GM18511 (cell line): ENCODE results near the gene TIAM1.
A peak's percentile ranks its signal among the peaks of the same experiment; 100 is the strongest.

Experiments used
- ATAC-seq: cut with Tn5 transposase; IDR thresholded peaks from one replicate; pipeline ENCODE4 v1.9.1; 2021; ENCODE audit warnings: mild to moderate bottlenecking, moderate library complexity; ENCODE audit not compliant: unreplicated experiment

Gene TIAM1

DNA sequence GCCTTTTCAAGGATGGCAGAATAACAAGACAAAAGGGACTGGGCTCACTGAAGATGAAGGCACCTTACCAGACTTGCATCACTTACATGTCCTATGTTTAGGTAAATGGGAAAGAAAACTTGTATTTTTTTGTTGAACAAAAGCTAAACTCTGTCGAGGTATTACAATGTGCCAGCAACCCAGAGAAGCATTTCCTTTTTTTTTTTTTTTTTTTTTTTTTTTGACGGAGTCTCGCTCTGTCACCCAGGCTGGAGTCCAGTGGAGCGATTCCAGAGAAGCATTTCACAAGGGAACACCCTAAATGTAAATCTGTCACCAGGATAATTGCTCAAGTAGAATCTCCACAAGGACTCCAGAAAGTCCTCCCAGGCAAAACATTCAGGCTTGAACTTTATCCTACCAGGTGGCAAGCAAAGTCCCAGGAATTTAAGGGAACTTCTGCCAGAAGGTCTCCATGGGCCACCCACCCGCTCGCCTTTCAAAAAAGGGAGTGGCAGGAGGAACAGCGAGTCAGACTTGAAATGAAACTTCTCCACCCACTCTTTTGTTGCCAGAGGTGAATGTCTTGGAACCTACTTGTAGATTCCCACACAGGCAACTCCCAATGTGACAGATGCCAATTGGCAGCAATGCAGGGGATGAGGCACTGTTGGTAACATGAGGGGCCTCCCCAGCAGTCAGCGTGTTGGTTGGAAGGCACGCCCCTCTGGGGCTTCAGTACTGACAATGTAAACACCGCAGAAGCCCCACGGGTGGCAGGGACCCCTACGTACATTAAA is 125.0 kb downstream of the TIAM1 start:
- ATAC-seq: no peak

DNA sequence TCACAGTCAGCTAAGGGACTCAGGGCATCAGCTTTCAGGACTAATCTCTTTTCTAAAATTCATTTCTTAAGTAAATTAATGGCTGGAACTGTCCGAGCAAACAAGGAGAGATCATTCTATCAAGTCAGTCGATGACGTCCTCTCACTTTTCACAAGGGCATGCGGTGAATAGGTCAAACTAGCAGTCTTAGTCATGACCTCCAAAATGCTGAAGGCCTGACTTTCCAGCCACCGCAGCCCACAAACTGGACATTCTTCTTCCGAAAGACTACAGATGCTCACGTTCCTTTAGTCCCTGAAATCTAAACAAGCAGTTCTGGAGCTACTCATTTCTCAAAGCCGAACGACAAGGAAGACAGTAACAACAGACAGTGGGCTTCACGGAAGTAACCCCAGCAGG is 127.9 kb downstream of the TIAM1 start:
- ATAC-seq: no peak

DNA sequence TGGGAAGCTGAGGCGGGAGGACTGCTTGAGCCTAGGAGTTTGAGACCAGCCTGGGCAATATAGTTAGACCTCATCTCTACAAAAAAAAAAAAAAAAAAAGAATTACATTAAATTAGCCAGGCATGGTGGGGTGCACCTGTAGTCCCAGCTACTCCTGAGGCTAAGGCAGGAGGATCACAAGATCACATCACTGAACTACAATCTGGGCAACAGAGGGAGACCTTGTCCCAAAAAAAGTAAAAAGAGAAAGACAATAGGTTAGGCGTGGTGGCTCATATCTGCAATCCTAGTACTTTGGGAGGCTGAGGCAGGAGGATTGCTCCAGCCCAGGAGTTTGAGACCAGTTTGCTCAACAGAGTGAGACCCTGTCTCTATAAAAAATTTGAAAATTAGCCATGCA is 130.3 kb downstream of the TIAM1 start:
- ATAC-seq: no peak

DNA sequence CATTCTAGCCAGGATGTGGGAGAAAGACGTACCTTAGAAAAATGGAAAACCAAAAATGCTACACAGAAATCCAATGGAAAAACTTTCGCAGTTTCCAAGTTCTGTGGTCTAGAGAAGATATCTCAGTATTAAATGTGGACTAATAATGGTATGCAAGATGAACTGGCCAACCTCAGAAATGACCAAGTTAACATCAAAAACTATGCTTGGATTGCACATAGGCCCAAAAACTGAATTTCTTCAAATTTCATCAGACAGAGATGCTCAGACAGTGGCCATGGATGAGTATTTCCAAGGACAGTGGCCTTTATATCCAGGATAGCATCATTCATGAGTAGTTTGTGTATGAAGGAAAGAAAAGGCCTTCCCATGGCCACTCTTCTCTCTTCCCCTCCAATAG is 132.2 kb downstream of the TIAM1 start:
- no peak for ATAC-seq

DNA sequence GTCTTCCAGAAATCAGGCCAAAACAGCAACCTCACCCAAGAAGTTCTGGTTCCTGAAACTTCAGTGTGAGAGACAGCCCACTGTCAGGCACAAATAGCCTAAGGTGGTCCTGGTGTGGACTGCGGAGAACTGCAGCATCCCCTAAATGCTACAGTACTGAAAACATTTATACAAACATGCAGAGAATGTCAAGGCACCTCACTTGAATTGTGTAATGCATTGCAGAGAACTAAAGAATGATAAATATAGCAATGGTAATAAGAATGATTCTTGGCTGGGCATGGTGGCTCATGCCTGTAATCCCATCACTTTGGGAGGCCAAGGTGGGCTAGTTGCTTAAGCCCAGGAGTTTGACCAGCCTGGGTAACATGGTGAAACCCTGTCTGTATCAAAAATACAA is 138.6 kb downstream of the TIAM1 start:
- ATAC-seq: no peak

DNA sequence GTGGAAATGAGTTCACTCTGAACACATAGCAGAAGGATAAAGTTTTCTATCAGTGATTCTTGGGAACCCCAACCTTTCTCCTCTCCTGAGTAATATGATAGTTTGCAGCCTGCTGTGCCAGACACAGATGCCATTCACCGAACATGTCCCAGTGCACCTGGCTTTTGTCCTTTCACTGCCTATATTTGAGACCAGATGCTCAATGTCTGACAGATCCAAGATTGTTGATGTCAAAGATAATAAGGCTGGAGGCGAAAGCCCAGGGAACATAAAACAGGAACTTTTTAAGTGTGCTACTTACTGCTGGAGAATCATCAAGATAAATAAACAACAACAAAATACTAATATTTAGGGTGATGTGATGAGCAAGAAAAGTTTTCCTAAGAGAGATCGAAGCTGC is 139.3 kb downstream of the TIAM1 start:
- ATAC-seq: no peak

DNA sequence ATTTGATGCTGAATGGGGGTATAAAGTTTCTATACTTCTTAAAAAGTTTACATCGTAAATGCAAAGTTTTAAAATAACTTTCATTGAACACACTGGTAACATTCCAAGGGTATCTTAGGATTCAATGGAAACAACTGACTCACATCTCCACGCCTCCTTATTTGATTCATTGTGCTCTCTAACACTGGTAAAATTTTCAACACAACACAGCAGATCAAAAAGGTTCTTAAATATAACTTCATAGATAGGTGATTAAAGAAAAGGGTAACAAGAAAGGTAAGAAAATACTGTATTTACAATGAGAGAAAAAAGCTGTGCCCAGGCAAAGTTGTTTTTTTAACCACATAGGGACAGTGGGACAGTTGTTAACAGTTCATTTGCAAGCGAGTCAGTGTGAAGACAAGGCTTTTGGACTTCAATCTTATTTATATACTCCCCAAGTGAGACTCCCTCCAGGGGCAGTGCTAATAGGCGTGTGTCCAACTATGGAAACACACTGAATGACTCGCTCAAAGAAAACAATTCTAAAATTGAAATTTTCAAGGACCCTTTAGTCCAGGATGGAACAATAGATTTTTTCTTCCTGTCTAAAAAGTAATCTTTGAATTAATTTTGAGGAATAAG is 140.5 kb downstream of the TIAM1 start:
- no peak for ATAC-seq

DNA sequence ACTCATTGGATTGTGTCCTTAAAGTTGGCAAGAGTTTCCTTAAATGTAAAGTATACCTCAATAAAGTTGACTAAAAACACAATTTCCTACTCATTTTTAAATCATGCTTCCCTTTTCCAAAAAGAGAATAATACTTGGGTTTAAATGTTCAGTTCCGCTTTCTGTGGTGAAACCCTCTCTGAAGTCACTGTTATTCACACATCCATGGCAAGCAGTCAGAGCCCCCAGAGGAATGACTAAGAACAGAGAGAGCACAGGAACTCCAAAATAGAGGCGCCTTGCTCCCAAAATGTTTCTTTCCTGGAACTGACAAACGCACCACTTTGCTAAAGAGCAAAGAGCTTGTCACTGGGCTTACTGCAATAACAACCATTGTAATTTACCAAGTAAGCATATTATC is 142.5 kb downstream of the TIAM1 start:
- peak; percentile 84 for ATAC-seq

DNA sequence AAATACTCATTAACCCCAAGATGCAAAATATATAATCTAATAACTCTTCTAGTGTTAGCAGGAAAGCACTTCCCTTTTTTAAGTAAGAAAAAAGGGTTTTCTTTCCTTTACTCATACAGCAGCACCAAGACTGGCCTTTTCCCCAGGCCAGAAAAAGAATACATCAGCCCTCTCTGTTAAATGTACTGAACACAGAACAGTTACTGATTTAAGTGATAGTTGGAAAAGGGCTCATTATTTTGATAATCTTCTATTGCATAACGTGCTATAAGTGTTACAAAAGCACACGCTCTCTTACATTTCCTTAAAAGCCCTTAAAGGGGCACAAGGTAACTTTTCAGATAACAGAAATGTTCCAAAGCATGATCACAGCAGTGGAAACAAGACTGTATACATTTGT is 142.9 kb downstream of the TIAM1 start:
- ATAC-seq: no peak

DNA sequence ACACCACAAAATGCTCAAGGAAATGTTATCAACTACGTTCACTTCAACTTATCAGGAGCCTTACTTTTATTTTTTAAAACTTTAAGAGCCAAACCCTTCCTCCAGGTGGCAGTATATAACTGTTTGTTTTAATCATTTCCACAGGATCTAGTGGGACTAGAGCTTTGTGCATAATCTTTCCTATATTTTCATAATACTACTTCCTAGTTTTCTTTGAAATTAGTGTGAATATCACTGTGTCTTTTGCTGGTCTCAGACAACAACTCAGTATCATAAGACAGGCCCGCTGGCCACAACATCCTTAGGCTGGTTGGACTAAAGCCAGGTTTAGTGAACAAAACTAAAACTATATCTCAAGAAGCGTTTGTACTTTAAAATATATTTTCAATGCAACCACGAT is 145.5 kb downstream of the TIAM1 start:
- no peak for ATAC-seq

DNA sequence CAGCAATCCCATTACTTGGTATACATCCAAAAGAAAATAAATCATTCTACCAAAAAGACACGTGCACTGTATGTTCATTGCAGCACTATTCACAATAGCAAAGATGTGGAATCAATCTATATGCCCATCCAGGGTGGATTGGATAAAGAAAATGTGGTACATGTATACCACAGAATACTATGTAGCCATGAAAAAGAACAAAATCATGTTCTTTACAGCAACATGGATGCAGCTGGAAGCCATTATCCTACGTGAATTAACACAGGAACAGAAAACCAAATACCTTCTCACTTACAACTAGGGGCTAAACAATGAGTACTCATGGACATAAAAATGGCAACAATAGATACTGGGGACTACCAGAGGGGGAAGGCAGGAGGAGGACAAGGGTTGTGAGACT is 147.3 kb downstream of the TIAM1 start:
- ATAC-seq: no peak

DNA sequence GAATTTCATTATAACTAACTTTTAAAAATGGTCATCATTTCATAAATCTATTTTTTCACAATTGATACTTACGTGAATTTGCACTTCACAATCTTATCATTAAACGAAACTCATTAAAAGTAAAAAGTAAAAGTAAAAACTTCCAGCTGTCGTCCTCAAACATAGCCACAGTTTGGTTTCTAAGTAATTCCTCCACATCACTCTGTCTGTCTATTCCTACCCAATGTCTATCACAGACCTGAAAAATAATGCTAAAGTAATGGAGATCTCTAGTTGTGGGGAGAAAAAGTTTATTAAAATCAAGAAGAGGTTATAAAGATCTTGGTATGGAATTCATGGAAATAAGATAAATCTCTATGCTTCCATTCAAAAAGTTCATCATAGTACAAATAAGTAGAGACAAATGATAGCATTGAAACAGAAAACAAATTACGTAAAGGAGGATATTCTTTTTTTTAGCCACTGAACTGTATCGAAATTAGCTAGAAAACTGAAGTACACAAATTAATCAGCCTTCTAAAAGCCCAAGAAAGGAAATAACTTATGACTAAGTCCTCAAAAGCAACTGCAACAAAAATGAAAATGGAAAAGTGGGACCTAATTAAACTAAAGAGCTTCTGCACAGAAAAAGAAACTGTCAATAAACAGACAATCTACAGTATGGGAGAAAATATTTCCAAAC is 148.6 kb downstream of the TIAM1 start:
- ATAC-seq: peak; percentile 73

DNA sequence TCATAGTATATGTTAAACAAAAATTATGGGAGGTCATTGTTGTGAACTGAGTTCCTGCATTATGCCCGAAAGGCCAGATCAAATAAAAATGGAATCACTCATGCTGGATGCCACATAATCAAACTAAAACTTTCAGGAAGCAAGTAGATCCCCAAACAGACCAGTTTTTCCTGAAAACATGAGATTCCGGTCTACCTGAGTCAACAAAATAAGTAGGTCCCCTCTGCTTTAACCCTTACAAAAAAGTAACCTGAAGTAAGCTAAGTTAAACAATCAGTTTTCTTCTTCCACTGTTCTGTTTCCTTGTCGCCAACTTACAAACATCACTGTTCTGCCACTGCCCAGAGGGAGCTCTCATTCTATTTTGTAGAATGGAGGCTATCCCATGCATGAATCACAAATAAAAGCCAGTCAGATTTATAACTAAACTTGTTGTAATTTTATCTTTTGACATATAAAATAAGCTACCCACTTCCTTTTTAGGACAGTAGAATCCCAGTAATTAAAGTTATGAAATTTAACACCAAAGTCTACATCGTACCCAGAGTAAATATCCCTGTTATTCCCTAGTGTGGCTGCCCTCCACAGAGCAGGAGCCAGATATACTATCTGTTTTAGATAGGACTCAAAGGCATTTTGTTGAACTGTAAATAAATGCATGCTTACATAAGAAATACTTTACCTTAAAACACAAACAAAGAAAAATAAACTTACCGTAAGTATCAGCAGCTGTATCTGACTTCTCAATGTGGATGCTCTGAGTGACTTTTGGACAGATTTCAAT is 149.4 kb downstream of the TIAM1 start:
- ATAC-seq: no peak

DNA sequence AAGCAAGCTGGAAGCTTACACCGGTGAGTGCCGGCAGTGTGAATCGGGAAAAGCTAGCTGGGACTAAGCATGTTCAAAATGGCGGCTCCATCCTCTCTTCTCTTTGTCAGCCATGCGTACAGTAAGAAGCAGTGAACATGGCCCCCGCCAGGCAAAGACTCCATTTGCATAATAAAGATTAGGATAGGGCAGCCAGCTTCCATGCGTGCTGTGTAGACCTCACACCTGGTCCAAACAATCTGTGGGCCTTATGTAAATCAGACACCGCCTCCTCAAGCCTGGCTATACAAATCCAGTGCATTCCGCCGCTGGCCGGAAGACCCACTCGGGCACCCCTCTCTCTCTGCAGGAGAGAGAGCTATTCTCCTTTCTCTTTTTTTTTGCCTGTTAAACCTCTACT is 150.3 kb downstream of the TIAM1 start:
- ATAC-seq: no peak

DNA sequence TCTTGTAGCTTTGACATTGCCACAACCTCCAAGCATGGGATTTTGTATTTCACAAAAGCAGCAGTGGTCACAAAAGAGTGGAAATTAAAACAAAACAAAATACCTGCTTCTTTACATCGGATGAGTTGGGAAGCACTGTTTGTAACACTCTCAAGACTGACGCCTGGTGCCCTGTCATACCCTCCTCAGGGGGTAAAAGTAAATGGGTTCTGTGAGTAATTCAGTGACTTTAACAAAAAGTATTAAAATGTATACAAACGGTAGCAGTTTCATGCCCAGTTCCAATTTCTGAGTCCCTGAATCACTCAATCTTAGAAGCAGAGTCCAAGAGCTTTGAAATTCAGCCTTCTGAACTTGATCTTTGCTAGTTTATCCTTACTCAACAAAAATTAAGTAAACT is 152.5 kb downstream of the TIAM1 start:
- ATAC-seq: no peak

DNA sequence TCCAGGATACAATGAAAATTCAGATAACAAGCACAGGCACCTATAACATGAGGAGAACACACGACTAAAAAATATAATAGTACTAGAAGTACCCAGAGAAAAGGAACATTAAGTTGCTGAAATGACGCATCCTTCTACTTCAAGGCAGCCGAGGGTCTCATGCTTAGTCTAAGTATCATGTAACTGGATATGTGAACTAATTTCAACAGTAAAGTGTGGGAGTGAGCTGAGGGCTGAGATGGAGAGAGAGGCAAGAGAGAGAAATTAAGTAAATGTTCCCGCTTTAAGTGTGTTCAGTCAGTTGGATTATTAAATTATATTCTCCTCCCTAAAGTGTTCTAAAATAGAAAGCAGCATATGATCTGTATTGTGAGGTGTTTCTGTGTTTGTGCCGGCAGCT is 153.5 kb downstream of the TIAM1 start:
- no peak for ATAC-seq

DNA sequence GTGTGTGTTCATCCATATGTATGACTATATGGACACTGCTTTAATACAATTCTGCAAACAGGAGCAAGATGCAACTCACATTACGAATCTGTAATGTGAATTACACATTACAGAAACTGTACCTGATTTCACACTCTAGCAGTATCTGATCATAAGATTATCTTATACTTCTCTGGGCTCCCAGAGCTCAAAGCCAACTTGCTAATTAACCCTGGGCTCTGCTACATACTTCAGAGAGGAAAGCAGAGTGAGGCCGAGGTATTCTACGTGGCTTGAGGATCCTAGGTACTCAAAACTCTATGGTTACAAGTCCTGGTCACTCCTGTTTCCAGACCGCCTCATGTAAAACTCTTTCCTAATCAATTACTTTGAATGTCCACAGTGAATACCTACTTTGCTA is 156.6 kb downstream of the TIAM1 start:
- ATAC-seq: no peak

DNA sequence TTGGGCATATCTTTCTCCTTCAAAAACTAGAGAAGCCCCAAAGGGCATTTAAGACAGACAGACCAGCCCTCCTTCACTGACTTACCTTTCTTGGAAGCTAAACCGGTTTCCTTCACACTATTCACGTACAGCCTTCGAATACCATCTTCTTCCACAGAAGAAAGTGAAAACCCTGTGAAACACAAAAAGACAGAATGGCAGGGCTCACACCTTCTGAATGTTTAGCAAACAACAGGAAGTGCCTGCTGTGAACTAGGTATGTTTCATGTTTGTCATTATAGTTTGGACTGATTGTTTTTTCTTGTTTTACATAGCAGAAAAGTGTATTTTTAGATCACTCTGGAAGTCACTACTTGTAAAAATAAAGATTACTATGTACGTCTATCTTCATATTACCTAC is 157.1 kb downstream of the TIAM1 start:
- no peak for ATAC-seq

DNA sequence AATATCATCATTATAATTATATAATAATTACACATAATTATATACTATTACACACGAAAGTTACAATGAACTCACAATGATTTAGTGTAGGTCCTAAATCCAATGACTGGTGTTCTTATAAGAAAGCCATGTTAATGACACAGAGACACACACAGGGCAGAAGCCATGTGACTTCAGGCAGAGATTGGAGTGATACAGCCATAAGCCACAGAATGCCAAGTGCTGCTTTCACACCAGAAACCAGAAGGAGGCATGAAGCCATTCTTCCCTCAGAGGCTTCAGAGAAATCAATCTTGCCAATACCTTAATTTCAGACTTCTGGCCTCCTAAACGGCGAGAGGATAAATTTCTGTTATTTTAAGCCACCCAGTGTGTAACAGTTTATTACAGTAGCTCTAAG is 158.4 kb downstream of the TIAM1 start:
- no peak for ATAC-seq

DNA sequence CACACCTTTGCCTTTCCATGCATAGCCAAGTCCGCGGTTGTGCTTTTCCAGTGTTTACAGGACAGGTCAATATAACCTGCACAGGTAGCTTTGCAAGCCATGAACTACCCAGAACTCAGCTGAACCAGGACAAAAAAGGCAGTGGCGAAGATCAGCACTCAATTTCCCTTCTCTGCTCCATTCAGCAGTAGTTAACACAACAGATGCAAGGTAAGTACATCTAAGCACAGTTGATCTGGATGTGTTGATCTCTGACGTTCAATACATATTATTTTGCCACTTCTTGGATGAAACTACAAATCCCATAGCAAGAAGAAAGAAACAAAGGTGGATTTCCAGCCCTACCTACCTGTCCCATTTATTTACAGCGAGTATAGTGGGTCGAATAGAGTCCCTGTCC is 159.2 kb downstream of the TIAM1 start:
- no peak for ATAC-seq

DNA sequence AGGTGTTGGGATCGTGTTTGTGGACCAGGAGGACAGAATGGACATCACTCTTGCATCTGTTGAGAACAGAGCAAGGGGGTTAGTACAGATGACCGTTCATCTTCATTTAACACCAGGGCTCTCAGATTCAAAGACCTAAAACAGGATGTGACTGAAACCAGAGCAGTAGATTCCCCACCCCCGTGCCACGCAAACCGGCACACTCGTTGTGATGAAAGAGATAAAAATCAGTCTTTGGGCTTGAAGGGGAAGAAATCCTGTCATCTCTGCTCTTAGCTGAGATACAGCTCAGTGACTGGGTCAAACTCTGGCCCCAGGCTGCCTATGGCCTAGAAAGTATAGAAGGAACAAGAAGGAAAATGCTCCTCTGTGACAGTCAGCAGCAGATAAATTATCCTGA is 159.6 kb downstream of the TIAM1 start:
- no peak for ATAC-seq
